Measurements from ENCODE around the gene FAM13A. TPM values are rescaled to one million over a fixed set of nuclear protein-coding genes. Genes with fewer than 3 reads are reported as not detected.

Gene FAM13A
- total and polyA plus RNA-seq, 2 of the 8 experiments (the other 6 are each of a cell fraction or from before 2014, with no cell fraction given) = 7.1 to 16.5 TPM

DNA sequence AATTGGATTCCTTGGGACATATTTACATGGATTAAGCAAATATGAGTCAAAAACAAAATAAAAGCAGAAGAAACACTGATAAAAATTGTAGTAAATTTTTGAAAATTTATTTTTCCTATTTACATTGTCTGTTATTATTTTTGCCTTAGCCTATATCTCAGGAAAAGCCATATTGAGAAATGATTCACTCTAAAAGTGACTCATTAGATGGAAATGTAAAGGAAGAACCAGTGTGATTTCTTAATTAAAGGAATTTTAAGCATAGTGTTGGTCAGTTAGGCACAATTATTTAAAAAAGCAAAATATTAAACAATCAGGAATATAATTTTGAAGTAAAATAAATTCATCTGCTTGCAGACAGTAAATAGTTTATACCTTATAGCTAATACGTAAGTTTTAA, 191.9 kb downstream of the FAM13A start:
- no peak overlapping the region for H2AFZ ChIP-seq (ENCODE audit: low read length)
- POLR2A ChIA-PET (ENCODE audit: partially characterized antibody) = no interaction called here
- no peak overlapping the region for H2BK20ac ChIP-seq (ENCODE audit: low read length)
- H3K27me3 ChIP-seq (replicated peaks in 1 of 4; ENCODE audit: control insufficient read depth in 3 of 4, extremely low read depth in 1 of 4, insufficient read depth in 3 of 4, low read length in 3 of 4) = no peaks in the 10 kb centered on the region
- FAIRE-seq = no peak
- no peak overlapping the region for H3K56ac ChIP-seq (replicated peaks; ENCODE audit: insufficient read length, low read depth, low read length)
- H2BK12ac ChIP-seq (ENCODE audit: low read depth, low read length) = no peak overlapping the region
- H3K79me1 ChIP-seq (ENCODE audit: low read depth, low read length) = no peaks in the 10 kb centered on the region; the same call in 1 of the 2 replicates
- H3K4me3 ChIP-seq (ENCODE audit: extremely low read depth in 1 of 4, insufficient read depth in 2 of 4, low read depth in 3 of 4, low read length in 4 of 4) = no peak overlapping the region
- no peak overlapping the region for H4K8ac ChIP-seq (ENCODE audit: extremely low read depth, insufficient read depth, low read length)
- H4K20me1 ChIP-seq (replicated peaks in 1 of 2; ENCODE audit: control insufficient read depth in 1 of 2, insufficient read depth in 2 of 2, low read length in 2 of 2) = no peaks in the 10 kb centered on the region
- peaks cover 0 to under 1% of the 10 kb centered on the region in 2 experiments; a peak in 1 of 4 replicates for H3K9me3 ChIP-seq (ENCODE audit: insufficient read depth in 2 of 2, low read depth in 1 of 2, low read length in 1 of 2)
- H2BK5ac ChIP-seq (ENCODE audit: low read depth, low read length) = no peak overlapping the region
- H3K23me2 ChIP-seq (ENCODE audit: low read depth, low read length) = no peaks in the 10 kb centered on the region
- no peak overlapping the region for H2BK120ac ChIP-seq (replicated peaks; ENCODE audit: low read depth, low read length)
- H3K4me2 ChIP-seq (ENCODE audit: insufficient read depth in 1 of 2, low read depth in 2 of 2, low read length in 2 of 2) = no peak overlapping the region
- no peaks in the 10 kb centered on the region for H3K79me2 ChIP-seq (ENCODE audit: control insufficient read depth in 1 of 2, insufficient read depth in 2 of 2, low read length in 2 of 2)
- H3K36me3 ChIP-seq (ENCODE audit: control insufficient read depth in 2 of 4, insufficient read depth in 4 of 4, low read length in 3 of 4) = no peaks in the 10 kb centered on the region
- no peak overlapping the region for H2BK15ac ChIP-seq (ENCODE audit: low read length)
- DNase-seq (ENCODE audit: low read depth in 1 of 2, low spot score in 2 of 2) = no peak
- H3K23ac ChIP-seq (ENCODE audit: insufficient read length) = no peak overlapping the region
- H4K5ac ChIP-seq (ENCODE audit: insufficient read length, low read depth, low read length) = no peak overlapping the region
- H2AK5ac ChIP-seq (ENCODE audit: low read depth, low read length) = no peak overlapping the region
- no peak overlapping the region for H3K9ac ChIP-seq (replicated peaks in 1 of 4; ENCODE audit: extremely low read depth in 1 of 4, low read depth in 3 of 4, low read length in 3 of 4)
- no peak overlapping the region for H3K4ac ChIP-seq (replicated peaks; ENCODE audit: insufficient read length, low read depth, low read length)
- no peaks in the 10 kb centered on the region for H3K4me1 ChIP-seq (replicated peaks in 1 of 4; ENCODE audit: control insufficient read depth in 3 of 4, insufficient read depth in 4 of 4, low read length in 3 of 4)
- CTCF ChIA-PET (ENCODE audit: partially characterized antibody) = interaction anchor here (1.3 kb wide), 1 partner anchor 9 kb away, joined by 4 read pairs; no protein-coding TSS in a partner anchor
- WGBS, 2 experiments (ENCODE audit: extremely low coverage in 1 of 2, insufficient coverage in 1 of 2, insufficient read length in 1 of 2, insufficient replicate concordance in 2 of 2, low coverage in 1 of 2, low lambda C conversion rate in 2 of 2, missing lambda C conversion rate in 1 of 2) = 97% methylated on average over 1 of the region's 1 CpG; no CpG with 5 or more reads in 1 of the 2 experiments
- no peak overlapping the region for H4K91ac ChIP-seq (replicated peaks; ENCODE audit: insufficient read length, low read length)
- no peak overlapping the region for H3K14ac ChIP-seq (ENCODE audit: insufficient read length)
- no peak overlapping the region for H3K27ac ChIP-seq (ENCODE audit: low read depth, low read length)
- H3K18ac ChIP-seq (ENCODE audit: extremely low read depth, low read length) = no peak overlapping the region
- TF ChIP-seq SP4 (IDR thresholded peaks at IDR 0.05; ENCODE audit: low read length) = no peak
- no peak for TF ChIP-seq CREB1 (IDR thresholded peaks at IDR 0.05)
- TF ChIP-seq ASH2L (IDR thresholded peaks at IDR 0.05; ENCODE audit: low read length) = no peak
- no peak for TF ChIP-seq SP1 (IDR thresholded peaks at IDR 0.05; ENCODE audit: low read depth, low read length)
- TF ChIP-seq NRF1 (IDR thresholded peaks at IDR 0.05; ENCODE audit: low read depth, low read length) = no peak
- no peak for TF ChIP-seq KDM5A (IDR thresholded peaks at IDR 0.05; ENCODE audit: low read length)
- TF ChIP-seq SAP30 (IDR thresholded peaks at IDR 0.05; ENCODE audit: insufficient read depth, insufficient replicate concordance, low read length) = no peak
- no peak for TF ChIP-seq BRCA1 (IDR thresholded peaks at IDR 0.05; ENCODE audit: low read depth, low read length)
- TF ChIP-seq CBX8 (IDR thresholded peaks at IDR 0.05; ENCODE audit: borderline replicate concordance, low read depth, low read length) = no peak
- no peak for TF ChIP-seq RFX5 (IDR thresholded peaks at IDR 0.05; ENCODE audit: borderline replicate concordance, low read depth, low read length)
- TF ChIP-seq HDAC2 (IDR thresholded peaks at IDR 0.05; ENCODE audit: borderline replicate concordance in 1 of 2, low read depth in 2 of 2, low read length in 2 of 2) = no peak
- TF ChIP-seq CTBP2 (IDR thresholded peaks at IDR 0.05; ENCODE audit: borderline replicate concordance, insufficient read depth, insufficient read length, low read length) = no peak
- TF ChIP-seq CHD1 (IDR thresholded peaks at IDR 0.05; ENCODE audit: low read depth, low read length) = no peak
- no peak for TF ChIP-seq BCL11A (IDR thresholded peaks at IDR 0.05; ENCODE audit: low read depth in 2 of 2, low read length in 2 of 2)

Data from H1 (cell line).